K562 (cell line): Measurements from ENCODE around the gene MAD1L1. TPM values are rescaled to one million over a fixed set of nuclear protein-coding genes. Genes with fewer than 3 reads are reported as not detected.

Experiments
- E2F8 ChIP-seq: fragments of 450-650 bp; IDR thresholded peaks from 2 replicates; pipeline ENCODE4 v1.7.1; 2018; ENCODE audit warnings: mild to moderate bottlenecking, low read depth; ENCODE audit not compliant: partially characterized antibody
- FOXK2 ChIP-seq, 2 experiments: fragments of 450-650 bp; IDR thresholded peaks in 1 of 2; conservative IDR thresholded peaks in 1 of 2; 2 replicates each; pipeline ENCODE4 v1.6.1; 2016; ENCODE audit warnings: low read depth in 2 of 2, mild to moderate bottlenecking in 1 of 2
- HDAC3 ChIP-seq: fragments of 450-650 bp; IDR thresholded peaks from 2 replicates; pipeline ENCODE4 v1.6.1; 2018; ENCODE audit warnings: borderline replicate concordance, mild to moderate bottlenecking, moderate library complexity; ENCODE audit not compliant: partially characterized antibody
- HMG20A ChIP-seq: fragments of 450-650 bp; formaldehyde crosslinking; conservative IDR thresholded peaks from 2 replicates; pipeline ENCODE4 v1.4.0; 2020; ENCODE audit warnings: mild to moderate bottlenecking, mixed read lengths
- HNRNPK ChIP-seq: fragments of 200-400 bp; formaldehyde crosslinking; IDR thresholded peaks from one replicate; pipeline ENCODE4 v1.6.1; 2018; ENCODE audit warnings: mild to moderate bottlenecking, low read depth, low read length; ENCODE audit not compliant: poor library complexity, severe bottlenecking
- IRF9 ChIP-seq: fragments of 450-650 bp; IDR thresholded peaks from 2 replicates; pipeline ENCODE4 v1.6.1; 2016; ENCODE audit warnings: missing biosample characterization, missing genetic modification characterization
- NCOR1 ChIP-seq: fragments of 450-650 bp; IDR thresholded peaks from 2 replicates; pipeline ENCODE4 v1.6.1; 2016; ENCODE audit warnings: mild to moderate bottlenecking, moderate library complexity
- PURB ChIP-seq: sonication (generic); formaldehyde crosslinking; IDR thresholded peaks from 2 replicates; pipeline ENCODE4 v1.9.0; 2021; ENCODE audit warnings: low read depth, mild to moderate bottlenecking, missing genetic modification reagents
- SNIP1 ChIP-seq: fragments of 450-650 bp; IDR thresholded peaks from 2 replicates; pipeline ENCODE4 v1.7.1; 2017; ENCODE audit warnings: low read depth, mild to moderate bottlenecking
- TAF1 ChIP-seq: IDR thresholded peaks from 2 replicates; pipeline ENCODE4 v1.6.1; 2011; ENCODE audit warnings: mild to moderate bottlenecking, low read length, moderate library complexity; ENCODE audit not compliant: insufficient read depth, control insufficient read depth, severe bottlenecking; ENCODE audit errors: extremely low read depth
- ZBTB8A ChIP-seq: fragments of 450-650 bp; IDR thresholded peaks from 2 replicates; pipeline ENCODE4 v1.6.1; 2018; ENCODE audit warnings: mild to moderate bottlenecking, moderate library complexity; ENCODE audit not compliant: partially characterized antibody
- ZNF347 ChIP-seq: fragments of 450-650 bp; formaldehyde crosslinking; IDR thresholded peaks from 2 replicates; pipeline ENCODE4 v1.4.0; 2020; ENCODE audit warnings: low read depth, mild to moderate bottlenecking, moderate library complexity
- ZNF449 ChIP-seq: fragments of 250-450 bp; sonication (Bioruptor Pico); IDR thresholded peaks from 2 replicates; pipeline ENCODE4 v1.8.0; 2022; ENCODE audit warnings: moderate library complexity, mild to moderate bottlenecking, inconsistent platforms
- ZNF79 ChIP-seq: fragments of 250-450 bp; sonication (Bioruptor Pico); IDR thresholded peaks from 2 replicates; pipeline ENCODE4 v1.4.0; 2020; ENCODE audit warnings: low read depth, mild to moderate bottlenecking, moderate library complexity
- polyA plus RNA-seq, 8 experiments: library from polyadenylated mRNA; depleted of rRNA in 4 of 8; stranded (reverse) in 5 of 8; unstranded in 3 of 8; fragments of >200 nt; fragmentation: Nextera tagmentation in 2 of 8; fragmentation: Illumina TruSeq in 1 of 8; extraction: Ambion mirVana in 2 of 8; extraction: Trizol in 1 of 8; gene quantifications; 2 replicates each; pipeline versions ENCODE4 v1.2.1 to v1.2.3, GENCODE V29; 2011 to 2014; ENCODE audit warnings: inconsistent platforms in 1 of 8, missing spikeins in 1 of 8
- total RNA-seq, 7 experiments: library from RNA; depleted of rRNA in 6 of 7; stranded (reverse); fragments of >200 nt in 6 of 7; fragmentation: Illumina TruSeq in 2 of 7; extraction: Trizol in 2 of 7; gene quantifications; 2 replicates each; pipeline versions ENCODE4 v1.2.1 to v1.2.3, GENCODE V29; 2011 to 2021; ENCODE audit warnings: low replicate concordance in 1 of 7
- TF ChIP-seq, protein P1 (sequence below), 3 experiments: fragments of 200-800 bp in 1 of 3; sonication (Bioruptor generic) in 1 of 3; sonication (generic) in 1 of 3; formaldehyde crosslinking in 1 of 3; IDR thresholded peaks; 2 replicates each; pipeline versions ENCODE4 v1.6.1 to v1.8.0; 2016 to 2022; ENCODE audit warnings: mild to moderate bottlenecking in 2 of 3, missing compliant biosample characterization in 2 of 3, missing genetic modification characterization in 2 of 3, missing genetic modification reagents in 1 of 3
- TF ChIP-seq, protein P2 (sequence below): fragments of 150-350 bp; IDR thresholded peaks from 2 replicates; pipeline ENCODE4 v1.6.1; 2014; ENCODE audit warnings: low read depth, mild to moderate bottlenecking, low read length, borderline replicate concordance

Gene MAD1L1
- total and polyA plus RNA-seq, 9 of the 15 experiments (the other 6 are each of a cell fraction or from before 2014, with no cell fraction given), result 1.7 to 89.7 (median 18.0) TPM

- no peak for TF ChIP-seq ZNF449
- TF ChIP-seq, protein P1, sequence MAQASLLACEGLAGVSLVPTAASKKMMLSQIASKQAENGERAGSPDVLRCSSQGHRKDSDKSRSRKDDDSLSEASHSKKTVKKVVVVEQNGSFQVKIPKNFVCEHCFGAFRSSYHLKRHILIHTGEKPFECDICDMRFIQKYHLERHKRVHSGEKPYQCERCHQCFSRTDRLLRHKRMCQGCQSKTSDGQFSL (CRISPR knock-in tag; IDR thresholded peaks at IDR 0.05), result peak; percentile 66
- TF ChIP-seq, protein P1 (tag; IDR thresholded peaks at IDR 0.05), result 0 out of 4 replicates have a peak, but pooled peaks of 1 of the 2 experiments have one; percentile 16
- no peak for TF ChIP-seq HNRNPK
- TF ChIP-seq IRF9 (tag), result peak; percentile 90
- TF ChIP-seq, protein P2, sequence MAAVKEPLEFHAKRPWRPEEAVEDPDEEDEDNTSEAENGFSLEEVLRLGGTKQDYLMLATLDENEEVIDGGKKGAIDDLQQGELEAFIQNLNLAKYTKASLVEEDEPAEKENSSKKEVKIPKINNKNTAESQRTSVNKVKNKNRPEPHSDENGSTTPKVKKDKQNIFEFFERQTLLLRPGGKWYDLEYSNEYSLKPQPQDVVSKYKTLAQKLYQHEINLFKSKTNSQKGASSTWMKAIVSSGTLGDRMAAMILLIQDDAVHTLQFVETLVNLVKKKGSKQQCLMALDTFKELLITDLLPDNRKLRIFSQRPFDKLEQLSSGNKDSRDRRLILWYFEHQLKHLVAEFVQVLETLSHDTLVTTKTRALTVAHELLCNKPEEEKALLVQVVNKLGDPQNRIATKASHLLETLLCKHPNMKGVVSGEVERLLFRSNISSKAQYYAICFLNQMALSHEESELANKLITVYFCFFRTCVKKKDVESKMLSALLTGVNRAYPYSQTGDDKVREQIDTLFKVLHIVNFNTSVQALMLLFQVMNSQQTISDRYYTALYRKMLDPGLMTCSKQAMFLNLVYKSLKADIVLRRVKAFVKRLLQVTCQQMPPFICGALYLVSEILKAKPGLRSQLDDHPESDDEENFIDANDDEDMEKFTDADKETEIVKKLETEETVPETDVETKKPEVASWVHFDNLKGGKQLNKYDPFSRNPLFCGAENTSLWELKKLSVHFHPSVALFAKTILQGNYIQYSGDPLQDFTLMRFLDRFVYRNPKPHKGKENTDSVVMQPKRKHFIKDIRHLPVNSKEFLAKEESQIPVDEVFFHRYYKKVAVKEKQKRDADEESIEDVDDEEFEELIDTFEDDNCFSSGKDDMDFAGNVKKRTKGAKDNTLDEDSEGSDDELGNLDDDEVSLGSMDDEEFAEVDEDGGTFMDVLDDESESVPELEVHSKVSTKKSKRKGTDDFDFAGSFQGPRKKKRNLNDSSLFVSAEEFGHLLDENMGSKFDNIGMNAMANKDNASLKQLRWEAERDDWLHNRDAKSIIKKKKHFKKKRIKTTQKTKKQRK, result no peak
- TF ChIP-seq HMG20A, result no peak
- TF ChIP-seq HDAC3, result no peak
- no peak; the same call in 1 of the 2 replicates for TF ChIP-seq NCOR1
- no peak for TF ChIP-seq SNIP1
- no peak for TF ChIP-seq ZNF79 (CRISPR knock-in tag)
- TF ChIP-seq PURB (CRISPR knock-in tag), result no peak
- TF ChIP-seq ZBTB8A, result no peak
- TF ChIP-seq FOXK2 (conservative IDR thresholded peaks at IDR 0.05 in 1 of 2, IDR thresholded peaks at IDR 0.05 in 1 of 2; ENCODE audit: low read depth in 2 of 2), result peak; percentile 81 to 82
- no peak for TF ChIP-seq E2F8
- TF ChIP-seq ZNF347 (CRISPR knock-in tag), result no peak
- peak; percentile 28 for TF ChIP-seq TAF1
Observed at GRCh38 chr7:2104107-2104710, 128.5 kb downstream of the MAD1L1 start (continued).
